Measurements from ENCODE around the gene YIF1A. TPM values are rescaled to one million over a fixed set of nuclear protein-coding genes. Genes with fewer than 3 reads are reported as not detected.
A peak's percentile ranks its signal among the peaks of the same experiment; 100 is the strongest.
"Not testable (repeated sequence)": the region's sequence is repeated elsewhere in the genome, so short reads cannot be mapped to it uniquely, and the experiment has no call there.

YIF1A gene
- total RNA-seq, 1 donor from 2014 or later = 142 TPM

GRCh38 chr11:66272596-66272995, 16.3 kb downstream of the YIF1A start:
- DNase-seq (ENCODE audit: extremely low read depth, low read depth, low spot score) = no peak

- no peak for DNase-seq (ENCODE audit: extremely low read depth, low read depth, low spot score)
These were observed 17.1 kb downstream of the YIF1A start for GRCh38 chr11:66271816-66272215.

GRCh38 chr11:66268952-66269905, 19.7 kb downstream of the YIF1A start:
- DNase-seq (ENCODE audit: extremely low read depth, low read depth, low spot score) = no peak

GRCh38 chr11:66268244-66268951, 20.5 kb downstream of the YIF1A start, which contains the start of gene RAB1B:
Gene RAB1B, plus strand, starts transcription at chr11:66268639. Its CDS starts 41 bp downstream, at chr11:66268680.
- DNase-seq (ENCODE audit: extremely low read depth, low read depth, low spot score) = peak; percentile 96

GRCh38 chr11:66267379-66268243, 21.3 kb downstream of the YIF1A start:
- DNase-seq (ENCODE audit: extremely low read depth, low read depth, low spot score) = no peak

GRCh38 chr11:66267039-66267378, 21.9 kb downstream of the YIF1A start:
- no peak for DNase-seq (ENCODE audit: extremely low read depth, low read depth, low spot score)

GRCh38 chr11:66266378-66267038, 22.4 kb downstream of the YIF1A start:
- DNase-seq (ENCODE audit: extremely low read depth, low read depth, low spot score) = no peak

- no peak for DNase-seq (ENCODE audit: extremely low read depth, low read depth, low spot score)
These were observed 23.2 kb downstream of the YIF1A start for GRCh38 chr11:66265531-66266377.

GRCh38 chr11:66264914-66265313, 24.0 kb downstream of the YIF1A start:
- DNase-seq (ENCODE audit: extremely low read depth, low read depth, low spot score) = no peak

GRCh38 chr11:66264383-66264782, 24.6 kb downstream of the YIF1A start:
- DNase-seq (ENCODE audit: extremely low read depth, low read depth, low spot score) = no peak

GRCh38 chr11:66263785-66264184, 25.2 kb downstream of the YIF1A start:
- no peak for DNase-seq (ENCODE audit: extremely low read depth, low read depth, low spot score)

GRCh38 chr11:66263231-66263630, 25.7 kb downstream of the YIF1A start:
- DNase-seq (ENCODE audit: extremely low read depth, low read depth, low spot score) = no peak

- no peak for DNase-seq (ENCODE audit: extremely low read depth, low read depth, low spot score)
These were observed 26.2 kb downstream of the YIF1A start for GRCh38 chr11:66262696-66263095.

- DNase-seq (ENCODE audit: extremely low read depth, low read depth, low spot score) = no peak
These were observed 26.8 kb downstream of the YIF1A start for GRCh38 chr11:66262191-66262590.

GRCh38 chr11:66261578-66261977, 27.4 kb downstream of the YIF1A start:
- DNase-seq (ENCODE audit: extremely low read depth, low read depth, low spot score) = no peak

- DNase-seq (ENCODE audit: extremely low read depth, low read depth, low spot score) = no peak
These were observed 29.0 kb downstream of the YIF1A start for GRCh38 chr11:66259956-66260355.

GRCh38 chr11:66259225-66259624, 29.7 kb downstream of the YIF1A start:
- no peak for DNase-seq (ENCODE audit: extremely low read depth, low read depth, low spot score)

GRCh38 chr11:66258473-66258893, 30.5 kb downstream of the YIF1A start:
- no peak for DNase-seq (ENCODE audit: extremely low read depth, low read depth, low spot score)

GRCh38 chr11:66253081-66253480, 35.9 kb downstream of the YIF1A start:
- not testable (repeated sequence) for DNase-seq (ENCODE audit: extremely low read depth, low read depth, low spot score)

All from glomerular endothelial cell (primary cell).